Glutamatergic neuron (in vitro differentiated cells): ENCODE measurements around the gene AGBL2. TPM values are rescaled to one million over a fixed set of nuclear protein-coding genes. Genes with fewer than 3 reads are reported as not detected.
"Not testable (repeated sequence)": the region's sequence is repeated elsewhere in the genome, so short reads cannot be mapped to it uniquely, and the experiment has no call there.

Experiments
- DNase-seq: peaks from one replicate; pipeline ENCODE4 v3.0.0; 2022
- H3K27ac Mint-ChIP-seq: one replicate; pipeline ENCODE4 v1.8.0; 2020; ENCODE audit warnings: mild to moderate bottlenecking, mixed read lengths, inconsistent platforms; ENCODE audit not compliant: unreplicated experiment
- H3K27me3 Mint-ChIP-seq: one replicate; pipeline ENCODE4 v1.8.0; 2020; ENCODE audit warnings: mild to moderate bottlenecking, moderate library complexity, mixed read lengths, inconsistent platforms; ENCODE audit not compliant: unreplicated experiment
- H3K36me3 Mint-ChIP-seq: one replicate; pipeline ENCODE4 v1.8.0; 2020; ENCODE audit warnings: mild to moderate bottlenecking, mixed read lengths, inconsistent platforms; ENCODE audit not compliant: unreplicated experiment
- H3K4me1 Mint-ChIP-seq: one replicate; pipeline ENCODE4 v1.8.0; 2020; ENCODE audit warnings: mild to moderate bottlenecking, low read depth, mixed read lengths, inconsistent platforms; ENCODE audit not compliant: unreplicated experiment
- H3K4me3 Mint-ChIP-seq: one replicate; pipeline ENCODE4 v1.8.0; 2020; ENCODE audit warnings: mild to moderate bottlenecking, mixed read lengths, inconsistent platforms; ENCODE audit not compliant: unreplicated experiment
- H3K9me3 Mint-ChIP-seq: one replicate; pipeline ENCODE4 v1.8.0; 2020; ENCODE audit warnings: mild to moderate bottlenecking, moderate library complexity, mixed read lengths, inconsistent platforms; ENCODE audit not compliant: unreplicated experiment
- CTCF ChIP-seq: fragments of 200-600 bp; sonication (generic); IDR thresholded peaks from one replicate; pipeline ENCODE4 v1.5.0; 2021; ENCODE audit not compliant: partially characterized antibody, unreplicated experiment
- total RNA-seq: library from RNA; stranded (reverse); fragmentation: NEBNext Ultra II Directional; extraction: Animal tissue kit (Norgen Biotek cat#: 25700); gene quantifications from one replicate; pipeline ENCODE4 v1.2.1, GENCODE V29; 2021; ENCODE audit not compliant: unreplicated experiment

Gene AGBL2
- total RNA-seq, 1 donor from 2014 or later = 1.7 TPM

GRCh38 chr11:47711816-47712215 lies 3.4 kb downstream of the AGBL2 start:
- Mint-ChIP-seq H3K36me3 (no peaks in the 10 kb centered on the region), H3K4me3 (no peak overlapping the region), H3K4me1 (peaks cover 5% of the 10 kb centered on the region), H3K27ac (no peak overlapping the region), H3K9me3 (no peaks in the 10 kb centered on the region), H3K27me3 (peaks cover 2% of the 10 kb centered on the region)
- DNase-seq = no peak
- no peak for TF ChIP-seq CTCF

GRCh38 chr11:47711225-47711624 lies 3.9 kb downstream of the AGBL2 start:
- Mint-ChIP-seq H3K27me3 (peaks cover 2% of the 10 kb centered on the region), H3K4me1 (peaks cover 5% of the 10 kb centered on the region)

GRCh38 chr11:47707275-47707786 lies 7.8 kb downstream of the AGBL2 start:
- not testable (repeated sequence) for H3K4me3 Mint-ChIP-seq, H3K4me1 Mint-ChIP-seq, H3K9me3 Mint-ChIP-seq

More at GRCh38 chr11:47711225-47711624, 3.9 kb downstream of the AGBL2 start:
- DNase-seq = no peak
- Mint-ChIP-seq H3K9me3 (no peaks in the 10 kb centered on the region), H3K36me3 (no peaks in the 10 kb centered on the region), H3K4me3 (no peak overlapping the region), H3K27ac (no peak overlapping the region)
- no peak for TF ChIP-seq CTCF

GRCh38 chr11:47705721-47706120 lies 9.4 kb downstream of the AGBL2 start:
- no peaks in the 10 kb centered on the region for H3K36me3 Mint-ChIP-seq
- no peak overlapping the region for H3K27ac Mint-ChIP-seq
- H3K9me3 Mint-ChIP-seq = no peaks in the 10 kb centered on the region
- no peak for DNase-seq
- peaks cover 1% of the 10 kb centered on the region for H3K27me3 Mint-ChIP-seq
- H3K4me1 Mint-ChIP-seq = peaks cover 3% of the 10 kb centered on the region
- no peak overlapping the region for H3K4me3 Mint-ChIP-seq
- no peak for TF ChIP-seq CTCF

More at GRCh38 chr11:47707275-47707786, 7.8 kb downstream of the AGBL2 start:
- H3K36me3 Mint-ChIP-seq, H3K27me3 Mint-ChIP-seq, H3K27ac Mint-ChIP-seq, DNase-seq: not testable (repeated sequence)

GRCh38 chr11:47691979-47692378 lies 23.2 kb downstream of the AGBL2 start:
- Mint-ChIP-seq H3K27me3 (no peaks in the 10 kb centered on the region), H3K27ac (no peak overlapping the region), H3K4me3 (no peak overlapping the region), H3K4me1 (no peaks in the 10 kb centered on the region), H3K36me3 (no peaks in the 10 kb centered on the region), H3K9me3 (no peaks in the 10 kb centered on the region)
- TF ChIP-seq CTCF = no peak
- DNase-seq = no peak

GRCh38 chr11:47689480-47689879 lies 25.7 kb downstream of the AGBL2 start:
- H3K4me1 Mint-ChIP-seq = no peaks in the 10 kb centered on the region
- H3K36me3 Mint-ChIP-seq = no peaks in the 10 kb centered on the region
- no peak overlapping the region for H3K4me3 Mint-ChIP-seq
- no peaks in the 10 kb centered on the region for H3K9me3 Mint-ChIP-seq
- DNase-seq = no peak
- H3K27me3 Mint-ChIP-seq = peaks cover 2% of the 10 kb centered on the region
- H3K27ac Mint-ChIP-seq = no peak overlapping the region
- TF ChIP-seq CTCF = no peak
